Measurements from ENCODE around the gene NOTCH2NLA. TPM values are rescaled to one million over a fixed set of nuclear protein-coding genes. Genes with fewer than 3 reads are reported as not detected.
"Not testable (repeated sequence)": the region's sequence is repeated elsewhere in the genome, so short reads cannot be mapped to it uniquely, and the experiment has no call there.

NOTCH2NLA gene
- total and polyA plus RNA-seq, 4 experiments from 2014 or later: 13.8 to 74.2 (median 43.6) TPM

DNA sequence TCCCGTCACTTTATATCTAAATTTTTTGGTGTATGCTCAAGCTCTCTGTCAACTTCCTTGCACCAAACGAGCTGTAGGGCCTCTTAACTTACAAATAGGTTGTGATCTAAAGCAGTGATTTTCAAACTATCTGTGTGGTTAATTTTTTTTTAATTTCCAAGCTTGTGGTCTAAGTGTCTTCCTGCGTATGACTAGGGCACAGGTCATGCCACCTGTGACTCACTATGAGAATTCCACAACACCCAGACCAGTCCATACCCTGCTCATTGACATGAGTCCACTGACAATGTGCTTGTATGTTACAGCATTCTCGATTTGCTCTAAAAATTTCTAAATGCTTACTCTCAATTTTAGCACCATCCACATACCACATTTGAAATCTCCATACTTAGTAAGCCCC, 19.8 kb upstream of the NOTCH2NLA start:
- H3K36me3 Mint-ChIP-seq; H3K36me3 ChIP-seq (ENCODE audit: insufficient read depth, low read length); H3K27me3 ChIP-seq (ENCODE audit: insufficient read depth, low read length); H3K4me3 ChIP-seq (ENCODE audit: low read length in 2 of 2); POLR2A ChIA-PET (ENCODE audit: partially characterized antibody); H3K27ac ChIP-seq (ENCODE audit: low read depth, low read length); H3K4me3 Mint-ChIP-seq; H3K4me1 ChIP-seq (ENCODE audit: insufficient read depth, low read length); H3K9me3 Mint-ChIP-seq; H3K27me3 Mint-ChIP-seq; H3K9me3 ChIP-seq (ENCODE audit: control insufficient read depth in 1 of 2, low read length in 2 of 2); H3K4me1 Mint-ChIP-seq; CTCF ChIA-PET (ENCODE audit: partially characterized antibody); H3K27ac Mint-ChIP-seq; intact Hi-C loops (cut with micrococcal nuclease): not testable (repeated sequence)
- peak in 1 of 5 donors; percentile 15 for DNase-seq

DNA sequence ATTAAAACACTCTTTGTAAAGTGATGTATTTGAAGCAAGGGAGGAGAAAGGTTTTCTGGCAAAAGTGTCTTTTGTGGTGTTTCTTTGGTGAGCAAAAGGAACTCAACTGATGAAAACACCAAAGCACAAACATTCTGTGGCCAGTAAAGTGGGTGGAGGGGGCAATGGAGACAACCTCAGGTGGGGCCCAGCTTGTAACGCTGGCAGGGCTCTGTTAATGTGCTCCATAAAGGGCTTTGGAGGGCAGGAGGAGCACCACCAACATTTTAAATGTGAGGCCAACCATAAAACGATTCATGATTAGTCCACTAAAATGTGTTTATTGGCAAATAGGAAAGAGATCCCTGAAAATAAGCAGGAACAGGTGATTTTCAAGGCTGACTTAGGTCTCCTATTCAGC, 7.8 kb upstream of the NOTCH2NLA start:
- H3K4me3 Mint-ChIP-seq; H3K4me1 Mint-ChIP-seq; H3K9me3 ChIP-seq (ENCODE audit: control insufficient read depth in 1 of 2, low read length in 2 of 2); H3K36me3 ChIP-seq (ENCODE audit: insufficient read depth, low read length); H3K36me3 Mint-ChIP-seq; intact Hi-C loops (cut with micrococcal nuclease); DNase-seq; H3K4me1 ChIP-seq (ENCODE audit: insufficient read depth, low read length); H3K4me3 ChIP-seq (ENCODE audit: low read length in 2 of 2); POLR2A ChIA-PET (ENCODE audit: partially characterized antibody); H3K27ac ChIP-seq (ENCODE audit: low read depth, low read length); H3K27me3 ChIP-seq (ENCODE audit: insufficient read depth, low read length); H3K9me3 Mint-ChIP-seq; H3K27ac Mint-ChIP-seq; CTCF ChIA-PET (ENCODE audit: partially characterized antibody); H3K27me3 Mint-ChIP-seq: not testable (repeated sequence)

DNA sequence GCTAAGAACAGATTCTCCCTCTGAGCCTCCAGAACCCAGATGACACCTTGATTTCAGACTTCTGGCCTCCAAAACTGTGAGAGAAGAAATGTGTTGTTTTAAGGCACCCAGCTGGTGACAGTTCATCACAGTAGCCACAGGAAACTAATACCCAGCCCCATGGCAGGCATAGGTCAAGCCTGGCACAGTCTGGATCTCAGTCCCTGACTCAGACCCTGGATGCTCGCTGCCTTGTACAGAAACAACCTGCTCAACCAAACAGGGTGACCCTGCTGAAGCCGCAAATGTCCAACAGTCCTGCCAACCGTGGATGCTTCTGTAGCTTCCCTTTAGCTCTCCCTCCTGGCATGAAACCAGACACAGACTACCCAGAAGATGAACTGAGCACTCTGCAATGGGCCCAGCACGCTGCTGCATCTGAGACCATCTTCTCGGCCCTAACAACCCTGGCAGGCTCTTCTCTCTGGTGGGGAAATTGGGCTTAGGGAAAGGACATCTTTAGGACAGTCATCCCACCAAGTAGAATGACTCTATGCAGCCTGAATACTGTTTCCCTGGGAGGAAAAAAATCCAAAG, 7.3 kb upstream of the NOTCH2NLA start:
- H3K4me3 ChIP-seq (ENCODE audit: low read length in 2 of 2); H3K4me1 Mint-ChIP-seq; H3K36me3 Mint-ChIP-seq; H3K27ac ChIP-seq (ENCODE audit: low read depth, low read length); H3K36me3 ChIP-seq (ENCODE audit: insufficient read depth, low read length); H3K27me3 Mint-ChIP-seq; H3K27ac Mint-ChIP-seq; H3K27me3 ChIP-seq (ENCODE audit: insufficient read depth, low read length); H3K9me3 Mint-ChIP-seq; H3K9me3 ChIP-seq (ENCODE audit: control insufficient read depth in 1 of 2, low read length in 2 of 2); POLR2A ChIA-PET (ENCODE audit: partially characterized antibody); H3K4me3 Mint-ChIP-seq; CTCF ChIA-PET (ENCODE audit: partially characterized antibody); DNase-seq; H3K4me1 ChIP-seq (ENCODE audit: insufficient read depth, low read length); intact Hi-C loops (cut with micrococcal nuclease): not testable (repeated sequence)

DNA sequence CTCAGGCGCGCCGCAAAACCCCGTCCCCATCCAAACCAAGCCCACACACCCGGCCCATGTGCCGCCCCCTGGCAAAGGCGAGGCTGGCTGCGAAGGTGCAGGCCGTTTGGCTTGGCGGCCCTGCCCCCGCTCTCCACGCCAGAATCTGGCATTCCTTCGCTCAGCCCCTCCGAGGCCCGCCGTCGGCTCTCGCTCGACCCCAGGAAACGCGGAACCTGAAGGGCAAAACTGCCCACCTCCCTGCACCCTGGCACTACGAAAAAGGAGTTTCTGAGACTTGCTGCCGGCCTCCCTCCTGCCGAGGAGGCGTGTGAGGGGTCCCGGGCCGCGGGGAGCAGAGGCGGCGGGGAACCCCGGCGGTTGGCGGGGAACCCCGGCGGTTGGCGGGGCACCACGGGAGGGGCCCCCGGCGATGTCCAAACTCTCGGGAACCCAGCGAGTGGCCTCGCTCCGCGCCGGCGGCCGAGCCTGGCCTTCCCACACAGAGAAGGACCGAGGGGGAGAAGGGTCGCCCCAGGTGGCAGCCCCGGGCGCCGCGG, 608 bp downstream of the NOTCH2NLA start:
- H3K9me3 ChIP-seq (ENCODE audit: control insufficient read depth in 1 of 2, low read length in 2 of 2); H3K4me3 ChIP-seq (ENCODE audit: low read length in 2 of 2); H3K4me1 Mint-ChIP-seq; H3K4me1 ChIP-seq (ENCODE audit: insufficient read depth, low read length); H3K9me3 Mint-ChIP-seq; H3K27me3 Mint-ChIP-seq; H3K27me3 ChIP-seq (ENCODE audit: insufficient read depth, low read length); H3K36me3 Mint-ChIP-seq; POLR2A ChIA-PET (ENCODE audit: partially characterized antibody); intact Hi-C loops (cut with micrococcal nuclease); H3K36me3 ChIP-seq (ENCODE audit: insufficient read depth, low read length); CTCF ChIA-PET (ENCODE audit: partially characterized antibody): not testable (repeated sequence)
- Mint-ChIP-seq H3K27ac (peak overlapping the region in 1 of 7 donors; percentile 68), H3K4me3 (peak overlapping the region; percentile 43 to 81 (median 75))
- peak overlapping the region; percentile 38 for H3K27ac ChIP-seq (ENCODE audit: low read depth, low read length)
- peak; percentile 13 to 40 (median 32) for DNase-seq

DNA sequence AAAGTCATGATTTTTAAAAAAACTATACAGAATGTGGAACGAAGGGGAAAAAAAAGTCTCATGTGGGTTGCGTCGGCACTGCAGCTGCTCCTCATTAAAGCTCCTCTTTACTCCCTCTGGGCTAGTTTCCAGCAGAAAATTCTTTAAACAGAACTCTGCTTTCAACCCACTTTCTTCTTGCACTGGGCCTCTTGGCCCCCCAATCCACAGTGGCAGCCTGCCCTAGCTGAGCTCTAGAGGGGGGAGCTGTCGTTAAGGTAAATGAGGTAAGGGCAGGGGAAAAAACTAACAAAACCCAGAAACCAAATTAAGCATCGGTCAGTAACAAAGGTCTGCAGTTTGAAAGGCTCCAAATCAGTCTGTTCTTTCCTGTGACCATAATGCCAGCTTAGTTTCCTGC, 54.3 kb downstream of the NOTCH2NLA start:
- H3K36me3 Mint-ChIP-seq; H3K27me3 ChIP-seq (ENCODE audit: insufficient read depth, low read length); H3K27ac ChIP-seq (ENCODE audit: low read depth, low read length); H3K4me3 Mint-ChIP-seq; H3K4me3 ChIP-seq (ENCODE audit: low read length in 2 of 2); CTCF ChIA-PET (ENCODE audit: partially characterized antibody); H3K27ac Mint-ChIP-seq; intact Hi-C loops (cut with micrococcal nuclease); H3K4me1 ChIP-seq (ENCODE audit: insufficient read depth, low read length); H3K9me3 Mint-ChIP-seq; H3K27me3 Mint-ChIP-seq; POLR2A ChIA-PET (ENCODE audit: partially characterized antibody); DNase-seq; H3K36me3 ChIP-seq (ENCODE audit: insufficient read depth, low read length); H3K9me3 ChIP-seq (ENCODE audit: control insufficient read depth in 1 of 2, low read length in 2 of 2); H3K4me1 Mint-ChIP-seq: not testable (repeated sequence)

DNA sequence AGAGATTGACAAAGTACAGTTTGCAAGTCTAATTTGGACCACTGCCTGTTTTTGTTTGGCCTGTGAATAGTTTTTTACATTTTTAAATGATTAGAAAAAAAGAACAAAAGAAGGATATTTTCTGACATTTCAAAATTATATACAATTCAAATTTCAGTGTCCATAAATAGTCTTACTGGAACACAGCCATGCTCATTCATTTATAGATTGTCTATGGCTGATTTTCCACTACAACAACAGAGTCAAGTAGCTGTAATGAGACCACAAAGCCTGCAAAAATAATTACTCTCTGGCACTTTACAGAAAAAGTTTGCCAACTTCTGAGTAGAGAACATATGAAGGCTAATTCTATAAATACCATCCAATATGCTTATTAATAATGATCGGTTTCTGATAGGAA, 61.1 kb downstream of the NOTCH2NLA start:
- H3K36me3 Mint-ChIP-seq; H3K27ac Mint-ChIP-seq; H3K27ac ChIP-seq (ENCODE audit: low read depth, low read length); intact Hi-C loops (cut with micrococcal nuclease); DNase-seq; H3K4me1 Mint-ChIP-seq; H3K27me3 ChIP-seq (ENCODE audit: insufficient read depth, low read length); H3K36me3 ChIP-seq (ENCODE audit: insufficient read depth, low read length); H3K4me3 ChIP-seq (ENCODE audit: low read length in 2 of 2); H3K9me3 ChIP-seq (ENCODE audit: control insufficient read depth in 1 of 2, low read length in 2 of 2); H3K4me1 ChIP-seq (ENCODE audit: insufficient read depth, low read length); H3K27me3 Mint-ChIP-seq; H3K9me3 Mint-ChIP-seq; POLR2A ChIA-PET (ENCODE audit: partially characterized antibody); H3K4me3 Mint-ChIP-seq; CTCF ChIA-PET (ENCODE audit: partially characterized antibody): not testable (repeated sequence)

DNA sequence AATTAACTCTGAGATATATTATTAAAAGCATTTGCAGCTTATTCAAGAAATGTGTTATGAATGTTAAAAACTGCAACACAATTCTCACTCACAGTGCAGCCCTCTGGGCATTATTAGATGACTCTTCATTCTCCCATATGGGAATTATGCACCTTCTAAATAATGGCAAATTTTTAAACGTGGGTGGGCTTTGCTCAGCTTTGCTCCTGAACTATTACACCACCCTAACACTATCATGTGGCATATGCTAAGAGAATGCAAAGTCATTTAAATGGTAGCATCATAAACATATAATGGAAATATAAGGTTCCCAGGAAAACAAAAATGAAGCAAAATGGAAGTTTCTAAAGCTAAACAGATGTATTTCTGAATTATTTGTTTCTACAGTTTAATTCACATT, 61.5 kb downstream of the NOTCH2NLA start:
- intact Hi-C loops (cut with micrococcal nuclease); H3K4me1 ChIP-seq (ENCODE audit: insufficient read depth, low read length); POLR2A ChIA-PET (ENCODE audit: partially characterized antibody); H3K27ac Mint-ChIP-seq; H3K4me3 ChIP-seq (ENCODE audit: low read length in 2 of 2); H3K4me1 Mint-ChIP-seq; CTCF ChIA-PET (ENCODE audit: partially characterized antibody); H3K27ac ChIP-seq (ENCODE audit: low read depth, low read length); H3K9me3 Mint-ChIP-seq; H3K4me3 Mint-ChIP-seq; H3K27me3 Mint-ChIP-seq; H3K36me3 ChIP-seq (ENCODE audit: insufficient read depth, low read length); H3K9me3 ChIP-seq (ENCODE audit: control insufficient read depth in 1 of 2, low read length in 2 of 2); H3K36me3 Mint-ChIP-seq; DNase-seq; H3K27me3 ChIP-seq (ENCODE audit: insufficient read depth, low read length): not testable (repeated sequence)

DNA sequence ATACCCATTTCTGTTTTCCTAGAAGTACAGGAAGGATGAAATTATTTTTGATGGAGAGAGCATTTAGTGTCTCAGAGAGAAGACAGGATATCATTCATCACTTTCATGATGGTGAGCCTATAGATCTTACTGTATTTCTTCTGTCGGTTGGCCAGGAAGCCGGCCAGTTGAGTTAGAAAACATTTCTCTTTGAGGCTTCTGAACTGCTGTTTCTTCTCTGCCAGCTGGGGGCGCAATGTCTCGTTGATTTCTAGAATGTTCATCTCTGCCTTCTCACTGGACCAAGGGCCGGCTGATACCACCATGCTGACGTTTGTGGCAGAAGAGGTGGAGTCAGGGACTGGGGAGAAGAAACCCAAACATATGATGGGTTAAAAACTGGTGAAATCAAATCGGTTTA, 84.4 kb downstream of the NOTCH2NLA start, which contains the start of gene NBPF10:
NBPF10 (minus strand) TSS at position 340 of the 400 bp plus-strand sequence; CDS start at position 305, 35 bp downstream.
- H3K4me1 ChIP-seq (ENCODE audit: insufficient read depth, low read length); intact Hi-C loops (cut with micrococcal nuclease); POLR2A ChIA-PET (ENCODE audit: partially characterized antibody); H3K9me3 Mint-ChIP-seq; H3K27me3 ChIP-seq (ENCODE audit: insufficient read depth, low read length); H3K27me3 Mint-ChIP-seq; H3K27ac ChIP-seq (ENCODE audit: low read depth, low read length); H3K27ac Mint-ChIP-seq; H3K4me1 Mint-ChIP-seq; H3K4me3 Mint-ChIP-seq; CTCF ChIA-PET (ENCODE audit: partially characterized antibody); H3K4me3 ChIP-seq (ENCODE audit: low read length in 2 of 2); H3K36me3 Mint-ChIP-seq; H3K9me3 ChIP-seq (ENCODE audit: control insufficient read depth in 1 of 2, low read length in 2 of 2); H3K36me3 ChIP-seq (ENCODE audit: insufficient read depth, low read length): not testable (repeated sequence)
- DNase-seq: peak in 2 of 5 donors; percentile 3 to 8

All from CD4-positive, alpha-beta memory T cell (primary cell).